Activated CD4-positive, alpha-beta T cell treated with anti-CD3 and anti-CD28 coated beads, Interleukin-2, amount 10 ng/mL, durations not matched to agents 7 days and 5 days (primary cell): ENCODE data around the gene SLC25A45. TPM values are rescaled to one million over a fixed set of nuclear protein-coding genes. Genes with fewer than 3 reads are reported as not detected.
"Not testable (repeated sequence)": the region's sequence is repeated elsewhere in the genome, so short reads cannot be mapped to it uniquely, and the experiment has no call there.

Source experiments
- CTCF ChIA-PET: fragments of 350-600 bp; sonication (Branson Sonifier 250); formaldehyde crosslinking; loops from one replicate; lab custom pipeline; 2021; ENCODE audit warnings: antibody characterized with exemption; lab: Charles Lee
- POLR2A ChIA-PET: fragments of 350-600 bp; sonication (Branson Sonifier 250); formaldehyde crosslinking; loops from one replicate; lab custom pipeline; 2021; ENCODE audit warnings: antibody characterized with exemption; lab: Charles Lee
- DNase-seq: peaks from one replicate; pipeline ENCODE4 v3.0.0-alpha.2; 2020
- H3K27ac Mint-ChIP-seq: one replicate; pipeline ENCODE4 v1.8.0; 2021; ENCODE audit warnings: mild to moderate bottlenecking, moderate library complexity, mixed read lengths
- H3K27me3 Mint-ChIP-seq: one replicate; pipeline ENCODE4 v1.8.0; 2021; ENCODE audit warnings: mixed read lengths
- H3K36me3 Mint-ChIP-seq: one replicate; pipeline ENCODE4 v1.8.0; 2021; ENCODE audit warnings: low read depth, mixed read lengths
- H3K4me1 Mint-ChIP-seq: one replicate; pipeline ENCODE4 v1.8.0; 2021; ENCODE audit warnings: mixed read lengths
- H3K4me3 Mint-ChIP-seq: one replicate; pipeline ENCODE4 v1.8.0; 2021; ENCODE audit warnings: mild to moderate bottlenecking, moderate library complexity, mixed read lengths
- H3K9me3 Mint-ChIP-seq: one replicate; pipeline ENCODE4 v1.8.0; 2021; ENCODE audit warnings: mixed read lengths
- total RNA-seq, 2 experiments: library from RNA; stranded (reverse); gene quantifications; one replicate each; pipeline ENCODE4 v1.2.3, GENCODE V29; 2021

The SLC25A45 gene
- total RNA-seq, 2 experiments from 2014 or later = 40.9 TPM

GRCh38 chr11:65413077-65413664, 30.7 kb upstream of the SLC25A45 start:
- CTCF ChIA-PET = interaction anchor here (1.5 to 6.3 kb wide), 2 partner anchors 23 to 95 kb away, joined by 4 to 98 read pairs; no protein-coding TSS in a partner anchor
- Mint-ChIP-seq H3K4me1 (peaks cover 30% of the 10 kb centered on the region), H3K36me3 (peaks cover 15% of the 10 kb centered on the region)
- H3K27ac Mint-ChIP-seq, H3K9me3 Mint-ChIP-seq, H3K4me3 Mint-ChIP-seq, H3K27me3 Mint-ChIP-seq, DNase-seq, POLR2A ChIA-PET: not testable (repeated sequence)

- Mint-ChIP-seq H3K27ac (no peak overlapping the region), H3K9me3 (no peaks in the 10 kb centered on the region), H3K4me1 (peaks cover 24% of the 10 kb centered on the region), H3K36me3 (peaks cover 16% of the 10 kb centered on the region), H3K27me3 (no peaks in the 10 kb centered on the region), H3K4me3 (no peak overlapping the region)
- DNase-seq = no peak
- ChIA-PET POLR2A (no interaction called here), CTCF (interaction anchor here (1.5 to 6.3 kb wide), 2 partner anchors 22 to 95 kb away, joined by 4 to 98 read pairs; no protein-coding TSS in a partner anchor)
Observed at GRCh38 chr11:65412271-65413076, 30.0 kb upstream of the SLC25A45 start.

- H3K9me3 Mint-ChIP-seq = no peaks in the 10 kb centered on the region
- ChIA-PET POLR2A (no interaction called here), CTCF (interaction anchor here (1.5 kb wide), 1 partner anchor 21 kb away, joined by 4 read pairs; no protein-coding TSS in a partner anchor)
- no peak overlapping the region for H3K27ac Mint-ChIP-seq
- H3K27me3 Mint-ChIP-seq = no peaks in the 10 kb centered on the region
- peaks cover 16% of the 10 kb centered on the region for H3K36me3 Mint-ChIP-seq
- no peak for DNase-seq
- H3K4me3 Mint-ChIP-seq = no peak overlapping the region
- peaks cover 16% of the 10 kb centered on the region for H3K4me1 Mint-ChIP-seq
Observed at GRCh38 chr11:65411681-65412070, 29.2 kb upstream of the SLC25A45 start.

- Mint-ChIP-seq H3K27ac (no peak overlapping the region), H3K4me1 (peaks cover 10% of the 10 kb centered on the region), H3K4me3 (no peak overlapping the region), H3K36me3 (peaks cover 16% of the 10 kb centered on the region), H3K27me3 (no peaks in the 10 kb centered on the region), H3K9me3 (no peaks in the 10 kb centered on the region)
- POLR2A ChIA-PET = no interaction called here
- DNase-seq = no peak
- CTCF ChIA-PET = no interaction called here
Observed at GRCh38 chr11:65410936-65411680, 28.7 kb upstream of the SLC25A45 start.

GRCh38 chr11:65404638-65405339, 22.3 kb upstream of the SLC25A45 start:
- CTCF ChIA-PET = interaction anchor here (0.6 to 2.6 kb wide), 7 partner anchors 9 to 307 kb away, joined by 3 to 13 read pairs (median 3); partner anchors contain the start of gene KAT5
- Mint-ChIP-seq H3K27ac (no peak overlapping the region), H3K4me1 (peaks cover 6% of the 10 kb centered on the region), H3K36me3 (peaks cover 18% of the 10 kb centered on the region), H3K4me3 (no peak overlapping the region), H3K9me3 (no peaks in the 10 kb centered on the region), H3K27me3 (no peaks in the 10 kb centered on the region)
- no peak for DNase-seq
- POLR2A ChIA-PET = no interaction called here

- peaks cover 6% of the 10 kb centered on the region for H3K4me1 Mint-ChIP-seq
- ChIA-PET POLR2A (no interaction called here), CTCF (interaction anchor here (0.6 to 2.6 kb wide), 4 partner anchors 10 to 106 kb away, joined by 3 to 13 read pairs (median 3); no protein-coding TSS in a partner anchor)
- no peak overlapping the region for H3K4me3 Mint-ChIP-seq
- H3K27me3 Mint-ChIP-seq = no peaks in the 10 kb centered on the region
- peaks cover 16% of the 10 kb centered on the region for H3K36me3 Mint-ChIP-seq
- no peak for DNase-seq
- no peak overlapping the region for H3K27ac Mint-ChIP-seq
- no peaks in the 10 kb centered on the region for H3K9me3 Mint-ChIP-seq
Observed at GRCh38 chr11:65404210-65404609, 21.8 kb upstream of the SLC25A45 start.

- ChIA-PET CTCF (interaction anchor here (2.6 kb wide), 1 partner anchor 12 kb away, joined by 13 read pairs; no protein-coding TSS in a partner anchor), POLR2A (no interaction called here)
- no peak overlapping the region for H3K27ac Mint-ChIP-seq
Observed at GRCh38 chr11:65403607-65404121, 21.2 kb upstream of the SLC25A45 start.

GRCh38 chr11:65402790-65403189, 20.3 kb upstream of the SLC25A45 start:
- Mint-ChIP-seq H3K36me3 (peaks cover 10% of the 10 kb centered on the region), H3K9me3 (no peaks in the 10 kb centered on the region), H3K27me3 (no peaks in the 10 kb centered on the region), H3K4me1 (peaks cover 6% of the 10 kb centered on the region), H3K27ac (no peak overlapping the region), H3K4me3 (no peak overlapping the region)
- DNase-seq = no peak
- ChIA-PET POLR2A (no interaction called here), CTCF (interaction anchor here (1.0 kb wide), 1 partner anchor 191 kb away, joined by 3 read pairs; no protein-coding TSS in a partner anchor)

More at GRCh38 chr11:65403607-65404121, 21.2 kb upstream of the SLC25A45 start:
- DNase-seq = no peak
- no peak overlapping the region for H3K4me3 Mint-ChIP-seq
- H3K27me3 Mint-ChIP-seq = no peaks in the 10 kb centered on the region
- H3K4me1 Mint-ChIP-seq = peaks cover 6% of the 10 kb centered on the region
- peaks cover 12% of the 10 kb centered on the region for H3K36me3 Mint-ChIP-seq
- no peaks in the 10 kb centered on the region for H3K9me3 Mint-ChIP-seq

- H3K4me1 Mint-ChIP-seq = peaks cover 6% of the 10 kb centered on the region
- no peak for DNase-seq
- no peak overlapping the region for H3K4me3 Mint-ChIP-seq
- CTCF ChIA-PET = interaction anchor here (0.6 to 1.0 kb wide), 3 partner anchors 10 to 192 kb away, joined by 3 to 4 read pairs (median 3); no protein-coding TSS in a partner anchor
- peaks cover 14% of the 10 kb centered on the region for H3K36me3 Mint-ChIP-seq
- H3K27me3 Mint-ChIP-seq = no peaks in the 10 kb centered on the region
- no peaks in the 10 kb centered on the region for H3K9me3 Mint-ChIP-seq
- no peak overlapping the region for H3K27ac Mint-ChIP-seq
- POLR2A ChIA-PET = no interaction called here
Observed at GRCh38 chr11:65401803-65402248, 19.4 kb upstream of the SLC25A45 start.

- CTCF ChIA-PET = interaction anchor here (0.6 to 0.9 kb wide), 4 partner anchors 9 to 67 kb away, joined by 3 to 4 read pairs (median 3); no protein-coding TSS in a partner anchor
Observed at GRCh38 chr11:65401073-65401802, 18.8 kb upstream of the SLC25A45 start.

More at GRCh38 chr11:65401073-65401802, 18.8 kb upstream of the SLC25A45 start:
- Mint-ChIP-seq H3K4me1 (peaks cover 6% of the 10 kb centered on the region), H3K27ac (no peak overlapping the region), H3K36me3 (peaks cover 14% of the 10 kb centered on the region), H3K9me3 (no peaks in the 10 kb centered on the region), H3K27me3 (no peaks in the 10 kb centered on the region), H3K4me3 (no peak overlapping the region)
- no peak for DNase-seq
- POLR2A ChIA-PET = no interaction called here
